ENCODE results near the gene SLAIN2. TPM values are rescaled to one million over a fixed set of nuclear protein-coding genes. Genes with fewer than 3 reads are reported as not detected.

Gene SLAIN2
- total and polyA plus RNA-seq, 2 of the 4 experiments (the other 2 are of a cell fraction): 23.3 to 53.0 TPM

DNA sequence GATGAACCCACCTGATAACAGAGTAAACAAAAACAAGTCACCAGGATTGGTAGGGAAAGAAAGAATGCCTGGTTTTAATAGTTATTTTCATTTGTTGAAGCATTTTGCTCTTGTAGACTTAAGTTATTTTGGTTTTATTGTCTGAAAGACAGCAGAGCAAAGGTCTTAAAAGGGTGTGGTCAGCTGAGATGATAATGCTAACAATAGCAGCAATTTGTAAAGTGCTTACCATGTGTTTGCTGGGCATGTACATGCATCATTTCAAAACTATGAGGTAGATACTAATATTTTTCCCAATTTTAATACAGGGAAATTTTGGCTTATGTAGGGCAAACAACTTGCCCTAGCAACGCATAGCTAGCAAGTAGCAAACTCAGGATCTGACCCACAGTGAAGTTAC is 95.0 kb downstream of the SLAIN2 start:
- Histone ChIP-seq H3K27ac (ENCODE audit: insufficient read depth, low read length) (no peak overlapping the region), H4K20me1 (ENCODE audit: insufficient read depth, low read length) (no peaks in the 10 kb centered on the region), H3K9me3 (ENCODE audit: control insufficient read depth, insufficient read depth, low read length) (no peaks in the 10 kb centered on the region), H3K27me3 (ENCODE audit: control insufficient read depth, insufficient read depth, low read length) (0 out of 2 replicates have a peak, but pooled peaks cover 2% of the 10 kb centered on the region), H2BK20ac (ENCODE audit: low read depth, low read length) (no peak overlapping the region), H3K79me1 (ENCODE audit: low read depth in 1 of 2, low read length in 2 of 2) (no peaks in the 10 kb centered on the region), H2AFZ (replicated peaks; ENCODE audit: low read length, poor library complexity) (no peak overlapping the region), H3K36me3 (ENCODE audit: control insufficient read depth, insufficient read depth, low read length) (no peaks in the 10 kb centered on the region), H4K91ac (ENCODE audit: insufficient read depth, low read depth, low read length) (no peak overlapping the region), H4K8ac (ENCODE audit: low read depth in 2 of 2, low read length in 2 of 2) (no peak overlapping the region), H3K56ac (ENCODE audit: extremely low read depth, insufficient read depth, low read length) (no peak overlapping the region), H3K14ac (replicated peaks; ENCODE audit: low read depth, low read length) (no peak overlapping the region), H2BK120ac (ENCODE audit: low read depth, low read length) (no peak overlapping the region), H4K5ac (ENCODE audit: low read depth, low read length) (no peak overlapping the region), H3K9ac (ENCODE audit: low read depth, low read length) (no peak overlapping the region), H3K4me3 (ENCODE audit: insufficient read depth, low read depth, low read length) (no peak overlapping the region), H3K4me1 (ENCODE audit: control insufficient read depth, insufficient read depth, low read length) (no peaks in the 10 kb centered on the region), H3K4me2 (ENCODE audit: low read depth, low read length) (no peak overlapping the region), H3K9me1 (ENCODE audit: insufficient read depth, low read length) (no peaks in the 10 kb centered on the region), H2BK15ac (ENCODE audit: low read depth, low read length) (no peak overlapping the region), H2BK5ac (ENCODE audit: low read depth, low read length, poor library complexity, severe bottlenecking) (no peak overlapping the region), H2AK9ac (replicated peaks; ENCODE audit: low read depth, low read length, poor library complexity) (no peak overlapping the region), H3K23ac (ENCODE audit: low read depth, low read length) (no peak overlapping the region), H3K18ac (ENCODE audit: low read depth, low read length) (no peak overlapping the region), H2AK5ac (ENCODE audit: low read depth, low read length) (no peak overlapping the region), H3K4ac (ENCODE audit: low read depth, low read length) (no peak overlapping the region)
- ChIA-PET POLR2A (ENCODE audit: unreplicated experiment) (no interaction called here), CTCF (no interaction called here)
- DNase-seq (no peak), ATAC-seq (ENCODE audit: low read depth) (no peak)
- in situ Hi-C loops (cut with MboI; ENCODE audit: low sequenced_read_pairs) (no loop called here), intact Hi-C loops (cut with micrococcal nuclease) (no loop called here), dilution Hi-C loops (cut with HindIII; ENCODE audit: low sequenced_read_pairs, unreplicated experiment) (no loop called here)
- no peak for TF ChIP-seq FOS (IDR thresholded peaks at IDR 0.05; ENCODE audit: low read depth, low read length)
- TF ChIP-seq, protein P1, sequence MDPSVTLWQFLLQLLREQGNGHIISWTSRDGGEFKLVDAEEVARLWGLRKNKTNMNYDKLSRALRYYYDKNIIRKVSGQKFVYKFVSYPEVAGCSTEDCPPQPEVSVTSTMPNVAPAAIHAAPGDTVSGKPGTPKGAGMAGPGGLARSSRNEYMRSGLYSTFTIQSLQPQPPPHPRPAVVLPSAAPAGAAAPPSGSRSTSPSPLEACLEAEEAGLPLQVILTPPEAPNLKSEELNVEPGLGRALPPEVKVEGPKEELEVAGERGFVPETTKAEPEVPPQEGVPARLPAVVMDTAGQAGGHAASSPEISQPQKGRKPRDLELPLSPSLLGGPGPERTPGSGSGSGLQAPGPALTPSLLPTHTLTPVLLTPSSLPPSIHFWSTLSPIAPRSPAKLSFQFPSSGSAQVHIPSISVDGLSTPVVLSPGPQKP (IDR thresholded peaks at IDR 0.05; ENCODE audit: borderline replicate concordance, low read depth, low read length): no peak
- TF ChIP-seq BHLHE40 (IDR thresholded peaks at IDR 0.05; ENCODE audit: low read depth, low read length): no peak
- no peak for TF ChIP-seq CHD1 (IDR thresholded peaks at IDR 0.05; ENCODE audit: low read depth, low read length)
- no peak for TF ChIP-seq MAZ (IDR thresholded peaks at IDR 0.05; ENCODE audit: borderline replicate concordance, low read depth, low read length)
- TF ChIP-seq SMC3 (IDR thresholded peaks at IDR 0.05; ENCODE audit: low read depth, low read length): no peak
- TF ChIP-seq POLR2A (IDR thresholded peaks at IDR 0.05; ENCODE audit: low read depth, low read length): no peak
- no peak for TF ChIP-seq RCOR1 (IDR thresholded peaks at IDR 0.05; ENCODE audit: insufficient replicate concordance, low read length)
- TF ChIP-seq MAFK (IDR thresholded peaks at IDR 0.05; ENCODE audit: low read depth, low read length): no peak
- no peak for TF ChIP-seq RFX5 (IDR thresholded peaks at IDR 0.05; ENCODE audit: low read depth, low read length)
- TF ChIP-seq, protein P2, sequence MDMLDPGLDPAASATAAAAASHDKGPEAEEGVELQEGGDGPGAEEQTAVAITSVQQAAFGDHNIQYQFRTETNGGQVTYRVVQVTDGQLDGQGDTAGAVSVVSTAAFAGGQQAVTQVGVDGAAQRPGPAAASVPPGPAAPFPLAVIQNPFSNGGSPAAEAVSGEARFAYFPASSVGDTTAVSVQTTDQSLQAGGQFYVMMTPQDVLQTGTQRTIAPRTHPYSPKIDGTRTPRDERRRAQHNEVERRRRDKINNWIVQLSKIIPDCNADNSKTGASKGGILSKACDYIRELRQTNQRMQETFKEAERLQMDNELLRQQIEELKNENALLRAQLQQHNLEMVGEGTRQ (IDR thresholded peaks at IDR 0.05; ENCODE audit: low read depth, low read length): no peak
- no peak for TF ChIP-seq CEBPB (IDR thresholded peaks at IDR 0.05; ENCODE audit: low read depth, low read length)
- WGBS, 2 experiments (ENCODE audit: extremely low coverage in 2 of 2, insufficient read length in 1 of 2): no CpG with 5 or more reads among the region's 1 CpG
- BruUV-seq (replicated peaks): no TSS peak
